DND-41 (cell line): ENCODE data around the gene TCF7L2.

Source experiments
- EZH2 ChIP-seq: IDR thresholded peaks from 3 replicates; pipeline ENCODE4 v1.6.1; 2012; ENCODE audit warnings: borderline replicate concordance, low read depth, mild to moderate bottlenecking, moderate library complexity, low read length, inconsistent platforms; ENCODE audit not compliant: severe bottlenecking
- TF ChIP-seq, protein P1 (sequence below): IDR thresholded peaks from 2 replicates; pipeline ENCODE4 v1.5.1; 2012; ENCODE audit warnings: borderline replicate concordance, low read length, moderate library complexity, mild to moderate bottlenecking; ENCODE audit not compliant: poor library complexity, severe bottlenecking; ENCODE audit errors: extremely low read depth

DNA sequence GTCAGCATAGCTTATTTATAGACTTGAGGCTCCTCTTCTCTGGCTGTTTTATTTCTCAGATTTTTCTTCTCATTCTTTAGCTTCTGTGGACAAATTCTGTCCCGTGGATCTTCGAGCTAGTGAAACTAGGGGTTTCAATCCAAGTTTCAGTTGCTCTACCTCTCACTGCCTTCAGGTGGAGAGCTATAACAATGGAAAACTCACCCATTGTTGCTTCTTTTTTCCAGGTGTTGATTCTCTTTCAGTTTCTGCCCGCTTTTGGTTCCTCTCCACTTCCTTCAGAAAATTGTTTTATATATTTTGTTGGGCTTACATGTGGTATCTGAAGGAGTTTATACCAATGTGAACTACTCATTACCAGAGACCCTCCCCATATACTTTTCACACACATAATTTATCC is 266.1 kb downstream of the TCF7L2 start:
- TF ChIP-seq, protein P1, sequence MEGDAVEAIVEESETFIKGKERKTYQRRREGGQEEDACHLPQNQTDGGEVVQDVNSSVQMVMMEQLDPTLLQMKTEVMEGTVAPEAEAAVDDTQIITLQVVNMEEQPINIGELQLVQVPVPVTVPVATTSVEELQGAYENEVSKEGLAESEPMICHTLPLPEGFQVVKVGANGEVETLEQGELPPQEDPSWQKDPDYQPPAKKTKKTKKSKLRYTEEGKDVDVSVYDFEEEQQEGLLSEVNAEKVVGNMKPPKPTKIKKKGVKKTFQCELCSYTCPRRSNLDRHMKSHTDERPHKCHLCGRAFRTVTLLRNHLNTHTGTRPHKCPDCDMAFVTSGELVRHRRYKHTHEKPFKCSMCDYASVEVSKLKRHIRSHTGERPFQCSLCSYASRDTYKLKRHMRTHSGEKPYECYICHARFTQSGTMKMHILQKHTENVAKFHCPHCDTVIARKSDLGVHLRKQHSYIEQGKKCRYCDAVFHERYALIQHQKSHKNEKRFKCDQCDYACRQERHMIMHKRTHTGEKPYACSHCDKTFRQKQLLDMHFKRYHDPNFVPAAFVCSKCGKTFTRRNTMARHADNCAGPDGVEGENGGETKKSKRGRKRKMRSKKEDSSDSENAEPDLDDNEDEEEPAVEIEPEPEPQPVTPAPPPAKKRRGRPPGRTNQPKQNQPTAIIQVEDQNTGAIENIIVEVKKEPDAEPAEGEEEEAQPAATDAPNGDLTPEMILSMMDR = peak; percentile 21
- TF ChIP-seq EZH2 = no peak
